ENCODE measurements around the gene PRKRA.

GRCh38 chr2:178394859-178395258, 56.1 kb downstream of the PRKRA start:
- no peak for TF ChIP-seq MXD3 (CRISPR knock-in tag; IDR thresholded peaks at IDR 0.05)
- TF ChIP-seq ZNF274 (CRISPR knock-in tag; IDR thresholded peaks at IDR 0.05) = no peak
- TF ChIP-seq ZNF564 (CRISPR knock-in tag; IDR thresholded peaks at IDR 0.05) = no peak
- no peak for TF ChIP-seq TBX3 (IDR thresholded peaks at IDR 0.05; ENCODE audit: borderline replicate concordance)
- TF ChIP-seq ZFYVE20 (CRISPR knock-in tag; IDR thresholded peaks at IDR 0.05; ENCODE audit: borderline replicate concordance, low read depth) = no peak
- no peak for TF ChIP-seq MED8 (CRISPR knock-in tag; IDR thresholded peaks at IDR 0.05; ENCODE audit: insufficient replicate concordance)
- TF ChIP-seq ZNF510 (CRISPR knock-in tag; IDR thresholded peaks at IDR 0.05; ENCODE audit: low read depth) = no peak
- no peak for TF ChIP-seq RFX1 (IDR thresholded peaks at IDR 0.05)
